Measurements from ENCODE around the gene MYH10.

Gene MYH10

GRCh38 chr17:8499171-8499570 is 131.4 kb downstream of the MYH10 start:
- DNase-seq = no peak

- DNase-seq = no peak
These were observed 134.4 kb downstream of the MYH10 start for GRCh38 chr17:8496081-8496480.

DNA sequence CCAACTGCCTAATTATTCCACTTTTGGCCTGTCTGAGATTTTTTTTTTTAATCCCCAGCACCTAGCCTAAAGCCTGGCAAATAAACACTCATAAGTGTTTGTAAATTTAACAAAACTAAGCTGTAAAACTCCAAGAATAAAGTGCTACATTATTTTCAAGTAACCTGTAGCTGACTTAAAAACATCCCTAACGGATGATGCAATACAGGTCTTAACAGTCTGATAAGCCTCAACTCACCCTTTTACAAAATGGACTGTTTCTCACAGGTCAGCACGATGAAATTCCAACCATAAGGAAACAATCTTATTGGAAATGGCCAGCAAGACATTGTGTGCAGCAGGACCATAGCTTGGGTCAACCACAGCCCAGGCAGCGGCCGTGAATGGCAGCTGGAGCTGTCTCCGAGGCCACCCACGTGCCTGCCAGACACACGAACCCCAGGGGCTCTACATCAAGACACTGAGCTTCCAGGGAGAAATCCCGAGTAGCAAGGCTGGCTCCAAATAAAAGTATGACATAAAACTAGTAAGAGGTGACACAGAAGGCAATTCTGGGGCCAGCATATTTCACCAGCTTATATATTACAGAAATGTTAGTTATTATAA is 135.9 kb downstream of the MYH10 start:
- no peak for DNase-seq

DNA sequence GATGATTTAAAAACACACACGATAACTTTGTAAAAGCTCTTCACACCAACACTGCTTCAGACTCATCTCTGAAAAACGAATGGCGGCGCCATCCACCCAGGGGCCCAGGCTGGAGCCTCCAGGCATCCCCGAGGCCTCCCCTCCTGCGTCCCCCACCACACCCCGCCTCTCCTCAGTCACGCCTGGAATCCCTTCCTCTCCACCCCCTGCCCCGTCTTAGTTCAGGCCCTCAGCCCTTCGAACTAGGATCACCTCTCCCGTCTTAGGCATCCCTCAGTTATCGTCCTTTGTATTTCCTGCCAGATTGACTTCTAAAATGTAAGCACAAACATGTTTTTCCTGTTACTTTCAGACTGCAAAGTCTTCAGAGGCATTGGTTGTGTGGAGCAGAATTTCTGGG is 136.5 kb downstream of the MYH10 start:
- DNase-seq = no peak

GRCh38 chr17:8492121-8492520 is 138.4 kb downstream of the MYH10 start:
- no peak for DNase-seq

DNA sequence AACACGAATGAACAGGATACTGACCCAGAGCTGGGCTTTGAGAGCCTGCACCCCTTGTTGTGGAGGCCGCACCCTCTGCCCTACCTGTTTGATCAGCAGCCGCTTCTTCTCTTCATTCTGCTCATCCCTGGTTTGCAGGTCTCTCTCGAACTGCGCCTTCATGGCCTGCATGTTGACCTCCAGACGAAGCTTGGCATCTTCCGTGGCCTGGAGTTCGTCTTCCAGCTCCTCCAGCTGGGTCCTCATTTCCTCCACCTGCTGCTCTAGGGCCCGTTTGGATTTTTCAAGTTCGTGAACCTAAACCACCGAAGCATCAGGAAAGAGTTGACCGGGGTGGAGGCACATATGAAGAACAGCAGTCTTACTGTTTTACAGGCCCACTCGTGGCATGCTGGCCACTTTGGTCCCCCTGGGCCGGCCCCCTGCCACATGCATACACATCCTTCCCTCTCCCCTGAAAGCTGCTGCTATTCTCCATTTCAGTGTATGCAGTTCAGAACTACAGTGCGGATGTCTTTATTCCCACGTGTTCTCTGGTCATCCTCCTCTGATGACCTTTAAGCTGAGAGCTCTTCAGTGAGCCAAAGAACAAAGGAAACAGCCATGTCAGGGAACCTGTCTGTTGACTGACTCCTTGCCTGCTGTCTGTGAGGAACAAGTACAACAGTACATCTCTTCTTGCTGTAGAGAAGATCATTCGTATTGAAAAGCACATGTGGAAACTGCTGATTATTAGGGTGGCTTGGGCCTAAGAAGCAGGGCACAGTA is 140.1 kb downstream of the MYH10 start:
- DNase-seq = no peak

GRCh38 chr17:8489841-8490240 is 140.7 kb downstream of the MYH10 start:
- DNase-seq = no peak

- no peak for DNase-seq
These were observed 141.6 kb downstream of the MYH10 start for GRCh38 chr17:8488901-8489300.

- no peak for DNase-seq
These were observed 142.0 kb downstream of the MYH10 start for GRCh38 chr17:8488491-8488890.

GRCh38 chr17:8487743-8488142 is 142.8 kb downstream of the MYH10 start:
- DNase-seq = no peak

GRCh38 chr17:8487130-8487645 is 143.3 kb downstream of the MYH10 start:
- DNase-seq = no peak

- DNase-seq = no peak
These were observed 145.0 kb downstream of the MYH10 start for GRCh38 chr17:8485491-8485890.

- no peak for DNase-seq
These were observed 146.1 kb downstream of the MYH10 start for GRCh38 chr17:8484465-8484864.

DNA sequence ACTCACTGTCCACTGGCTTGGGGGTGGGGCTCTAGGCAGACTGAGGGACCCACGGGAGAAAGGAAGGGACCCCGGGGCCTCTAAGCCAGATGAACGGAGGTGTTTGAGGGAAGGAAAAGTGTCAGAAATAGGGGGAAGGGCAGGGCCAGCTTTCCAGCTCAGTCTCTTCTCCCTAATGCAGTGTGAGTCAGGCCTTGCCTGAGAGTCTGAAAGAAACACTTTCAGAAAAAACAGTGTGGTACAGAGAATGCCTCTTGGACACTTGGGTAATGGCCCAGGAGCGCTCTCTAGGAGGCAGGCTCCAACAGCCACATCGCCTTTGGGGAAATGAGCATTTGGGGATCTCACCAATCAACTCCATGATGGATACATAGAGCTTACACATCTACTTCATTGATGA is 148.0 kb downstream of the MYH10 start:
- DNase-seq = peak in 2 of 56 donors; percentile 22 to 44

DNA sequence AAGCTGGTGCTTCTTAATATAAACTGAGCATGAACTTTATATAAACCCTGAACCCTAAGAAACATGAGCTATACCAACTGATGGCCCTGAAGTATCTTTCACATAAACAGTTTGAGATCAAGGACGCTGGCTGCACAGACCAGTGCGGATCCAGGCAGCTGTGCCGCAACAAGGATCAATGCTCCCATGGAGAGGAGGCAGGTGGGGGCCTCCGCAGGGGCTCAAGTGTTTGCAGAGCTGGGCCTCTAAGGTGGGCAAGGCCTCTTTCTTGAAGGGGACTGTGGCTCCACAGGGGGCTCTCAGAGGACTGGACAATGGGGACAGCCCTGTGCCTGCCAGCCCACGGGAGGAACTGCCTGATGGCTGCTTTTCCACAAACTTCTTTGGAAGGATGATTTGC is 148.8 kb downstream of the MYH10 start:
- DNase-seq = no peak

DNA sequence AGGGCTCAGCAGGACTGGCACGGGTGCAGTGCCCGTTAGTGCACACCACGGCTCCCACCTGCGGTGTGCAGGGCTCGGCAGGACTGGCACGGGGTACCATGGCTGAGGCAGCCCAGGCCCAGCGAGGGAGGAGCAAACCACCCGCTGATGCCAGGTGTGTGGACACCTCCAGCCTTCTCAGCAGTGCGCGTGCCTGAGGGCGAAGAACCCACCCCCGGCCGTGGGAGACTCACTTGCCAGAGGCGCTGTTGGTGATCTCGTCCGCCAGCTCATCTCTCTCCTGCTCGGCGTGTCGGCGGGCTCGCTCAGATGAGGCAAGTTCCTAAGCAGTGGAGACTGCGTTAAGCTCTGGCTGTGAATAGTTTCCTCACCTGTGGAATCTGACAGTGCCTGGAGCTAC is 149.4 kb downstream of the MYH10 start:
- DNase-seq = peak in 4 of 56 donors; percentile 25 to 31 (median 29)

DNA sequence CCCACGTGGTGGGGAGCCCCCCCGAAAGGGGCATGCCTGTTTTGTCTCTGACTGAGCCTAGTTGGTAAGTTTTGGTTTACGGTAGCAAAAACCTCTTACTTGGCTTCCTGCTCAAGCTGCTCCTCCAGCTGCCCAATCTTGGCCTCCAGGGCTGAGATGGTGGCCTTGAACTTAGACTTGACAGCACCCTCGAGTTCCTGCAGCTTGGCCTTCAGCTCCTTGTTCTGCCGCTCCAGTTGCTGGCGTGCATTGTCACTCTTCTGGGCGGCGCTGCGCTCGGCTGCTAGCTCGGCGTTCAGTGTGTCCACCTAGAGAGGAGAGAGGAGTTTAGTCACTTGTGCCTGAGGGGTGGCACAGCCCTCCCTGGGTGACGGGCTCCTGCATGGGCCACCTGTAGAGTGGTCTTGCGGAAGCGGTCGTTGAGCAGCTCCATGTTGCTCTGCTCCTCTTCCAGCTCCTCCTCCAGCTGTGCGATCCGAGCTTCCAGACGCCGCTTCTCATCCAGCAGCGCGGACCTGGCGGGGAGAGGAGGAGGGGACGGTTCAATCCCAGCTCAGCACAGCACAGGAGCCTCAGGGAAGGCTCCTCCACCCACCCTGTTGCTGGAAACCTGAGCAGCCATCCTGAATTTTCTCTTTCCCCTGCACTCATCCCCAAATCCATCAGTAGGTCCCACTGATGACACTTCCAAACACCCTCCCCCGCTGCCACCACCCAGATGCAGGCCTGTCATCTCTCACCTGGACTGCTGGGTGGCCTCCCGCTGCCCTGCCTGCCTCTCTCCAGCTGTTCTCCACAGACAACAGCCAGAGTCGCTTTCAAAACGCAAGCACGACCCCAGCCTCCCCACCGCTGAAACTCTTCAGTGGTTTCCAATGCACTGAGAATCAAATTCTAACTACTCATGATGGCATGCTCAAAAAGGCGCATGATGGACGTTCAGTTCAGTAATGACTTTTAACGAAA is 150.2 kb downstream of the MYH10 start:
- no peak for DNase-seq

- peak in 49 of 56 donors; percentile 13 to 90 (median 67) for DNase-seq
These were observed 151.0 kb downstream of the MYH10 start for GRCh38 chr17:8479431-8479947.

DNA sequence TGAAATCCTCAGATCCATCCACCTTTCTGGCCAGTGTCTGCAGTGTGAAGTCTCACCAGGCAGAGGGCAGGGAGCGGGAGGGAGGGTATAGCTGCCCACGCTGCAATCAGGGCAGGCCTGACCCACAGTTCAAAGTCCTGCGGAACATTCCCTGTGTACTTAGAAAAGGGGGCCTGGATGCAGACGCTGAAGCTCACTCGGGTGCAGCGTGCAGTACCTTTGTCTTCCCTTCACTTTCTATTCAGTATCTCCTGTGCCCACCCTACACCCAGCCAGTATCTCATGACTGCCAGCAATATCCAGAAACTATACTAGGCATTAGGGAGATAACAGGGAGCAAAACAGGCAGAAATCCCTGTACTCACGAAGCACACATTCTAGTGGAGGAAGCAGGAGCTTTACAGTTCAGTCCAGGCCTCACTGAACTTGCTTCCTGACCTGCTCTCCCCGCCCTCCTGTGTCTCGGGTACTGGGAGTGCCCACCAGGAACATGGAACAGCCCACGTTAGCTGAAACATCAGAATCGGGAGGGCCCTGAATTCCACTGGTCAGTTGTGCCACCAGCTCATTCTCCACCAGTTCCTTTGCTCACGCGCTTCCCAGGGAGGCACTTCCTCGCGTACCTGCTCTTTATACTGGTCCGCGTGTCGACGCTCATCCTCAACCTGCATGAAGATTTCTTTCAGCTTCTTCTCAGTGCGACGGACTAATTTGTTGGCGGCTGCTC is 152.6 kb downstream of the MYH10 start:
- DNase-seq = no peak

DNA sequence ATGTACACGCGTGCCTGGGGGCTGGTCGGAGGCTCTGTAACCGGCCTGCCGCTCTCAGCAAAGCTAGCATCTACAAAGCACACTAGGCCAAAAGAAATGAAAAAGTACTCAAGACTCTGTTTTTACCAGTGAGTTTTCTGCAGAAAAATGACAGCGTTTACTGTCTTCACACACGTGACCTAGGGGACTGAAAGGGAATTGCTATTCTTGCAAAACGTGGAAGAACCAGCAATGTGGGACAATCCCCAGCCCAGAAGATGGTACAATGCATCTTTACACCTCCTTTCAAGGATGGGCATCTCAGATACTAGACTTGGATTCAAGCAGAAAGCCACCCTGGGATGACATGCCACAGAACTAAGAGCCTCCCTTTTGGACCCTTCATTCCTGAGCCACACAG is 153.4 kb downstream of the MYH10 start:
- no peak for DNase-seq

- DNase-seq = no peak
These were observed 153.8 kb downstream of the MYH10 start for GRCh38 chr17:8476741-8477140.

Data from amygdala (tissue), 56 donors.